ENCODE results near the gene DUSP28.

- TF ChIP-seq, protein P1, sequence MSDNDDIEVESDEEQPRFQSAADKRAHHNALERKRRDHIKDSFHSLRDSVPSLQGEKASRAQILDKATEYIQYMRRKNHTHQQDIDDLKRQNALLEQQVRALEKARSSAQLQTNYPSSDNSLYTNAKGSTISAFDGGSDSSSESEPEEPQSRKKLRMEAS (IDR thresholded peaks at IDR 0.05): no peak
- TF ChIP-seq, protein P2, sequence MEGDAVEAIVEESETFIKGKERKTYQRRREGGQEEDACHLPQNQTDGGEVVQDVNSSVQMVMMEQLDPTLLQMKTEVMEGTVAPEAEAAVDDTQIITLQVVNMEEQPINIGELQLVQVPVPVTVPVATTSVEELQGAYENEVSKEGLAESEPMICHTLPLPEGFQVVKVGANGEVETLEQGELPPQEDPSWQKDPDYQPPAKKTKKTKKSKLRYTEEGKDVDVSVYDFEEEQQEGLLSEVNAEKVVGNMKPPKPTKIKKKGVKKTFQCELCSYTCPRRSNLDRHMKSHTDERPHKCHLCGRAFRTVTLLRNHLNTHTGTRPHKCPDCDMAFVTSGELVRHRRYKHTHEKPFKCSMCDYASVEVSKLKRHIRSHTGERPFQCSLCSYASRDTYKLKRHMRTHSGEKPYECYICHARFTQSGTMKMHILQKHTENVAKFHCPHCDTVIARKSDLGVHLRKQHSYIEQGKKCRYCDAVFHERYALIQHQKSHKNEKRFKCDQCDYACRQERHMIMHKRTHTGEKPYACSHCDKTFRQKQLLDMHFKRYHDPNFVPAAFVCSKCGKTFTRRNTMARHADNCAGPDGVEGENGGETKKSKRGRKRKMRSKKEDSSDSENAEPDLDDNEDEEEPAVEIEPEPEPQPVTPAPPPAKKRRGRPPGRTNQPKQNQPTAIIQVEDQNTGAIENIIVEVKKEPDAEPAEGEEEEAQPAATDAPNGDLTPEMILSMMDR (IDR thresholded peaks at IDR 0.05; ENCODE audit: low read depth, low read length, missing input control): no peak
- TF ChIP-seq JUND (IDR thresholded peaks at IDR 0.05) (no peak), GABPA (IDR thresholded peaks at IDR 0.05 in 1 of 2, conservative IDR thresholded peaks at IDR 0.05 in 1 of 2) (no peak), TAF1 (conservative IDR thresholded peaks at IDR 0.05) (no peak), YY1 (IDR thresholded peaks at IDR 0.05) (no peak), EGR1 (IDR thresholded peaks at IDR 0.05; ENCODE audit: low read depth in 2 of 2) (no peak), RAD21 (IDR thresholded peaks at IDR 0.05) (no peak), REST (IDR thresholded peaks at IDR 0.05) (no peak), FOXA1 (IDR thresholded peaks at IDR 0.05) (no peak), ZBTB33 (IDR thresholded peaks at IDR 0.05) (no peak), RXRA (IDR thresholded peaks at IDR 0.05) (no peak), SP1 (IDR thresholded peaks at IDR 0.05) (no peak)
- TF ChIP-seq, protein P3, sequence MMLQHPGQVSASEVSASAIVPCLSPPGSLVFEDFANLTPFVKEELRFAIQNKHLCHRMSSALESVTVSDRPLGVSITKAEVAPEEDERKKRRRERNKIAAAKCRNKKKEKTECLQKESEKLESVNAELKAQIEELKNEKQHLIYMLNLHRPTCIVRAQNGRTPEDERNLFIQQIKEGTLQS (IDR thresholded peaks at IDR 0.05): no peak
Observed at GRCh38 chr2:240579071-240579762, 19.1 kb downstream of the DUSP28 start.
